ENCODE results near the gene LRRFIP1.
"Not testable (repeated sequence)": the region's sequence is repeated elsewhere in the genome, so short reads cannot be mapped to it uniquely, and the experiment has no call there.

The LRRFIP1 gene

GRCh38 chr2:237593596-237594320 lies 33.6 kb upstream of the LRRFIP1 start:
- no peak overlapping the region for H3K4me3 ChIP-seq (ENCODE audit: low read length)
- TF ChIP-seq, protein P1, sequence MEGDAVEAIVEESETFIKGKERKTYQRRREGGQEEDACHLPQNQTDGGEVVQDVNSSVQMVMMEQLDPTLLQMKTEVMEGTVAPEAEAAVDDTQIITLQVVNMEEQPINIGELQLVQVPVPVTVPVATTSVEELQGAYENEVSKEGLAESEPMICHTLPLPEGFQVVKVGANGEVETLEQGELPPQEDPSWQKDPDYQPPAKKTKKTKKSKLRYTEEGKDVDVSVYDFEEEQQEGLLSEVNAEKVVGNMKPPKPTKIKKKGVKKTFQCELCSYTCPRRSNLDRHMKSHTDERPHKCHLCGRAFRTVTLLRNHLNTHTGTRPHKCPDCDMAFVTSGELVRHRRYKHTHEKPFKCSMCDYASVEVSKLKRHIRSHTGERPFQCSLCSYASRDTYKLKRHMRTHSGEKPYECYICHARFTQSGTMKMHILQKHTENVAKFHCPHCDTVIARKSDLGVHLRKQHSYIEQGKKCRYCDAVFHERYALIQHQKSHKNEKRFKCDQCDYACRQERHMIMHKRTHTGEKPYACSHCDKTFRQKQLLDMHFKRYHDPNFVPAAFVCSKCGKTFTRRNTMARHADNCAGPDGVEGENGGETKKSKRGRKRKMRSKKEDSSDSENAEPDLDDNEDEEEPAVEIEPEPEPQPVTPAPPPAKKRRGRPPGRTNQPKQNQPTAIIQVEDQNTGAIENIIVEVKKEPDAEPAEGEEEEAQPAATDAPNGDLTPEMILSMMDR (IDR thresholded peaks at IDR 0.05; ENCODE audit: insufficient read depth, low read depth, low read length, missing control alignments) = no peak
- no peak for DNase-seq (ENCODE audit: low read depth)

GRCh38 chr2:237594514-237594871 lies 32.9 kb upstream of the LRRFIP1 start:
- TF ChIP-seq, protein P1 (IDR thresholded peaks at IDR 0.05; ENCODE audit: insufficient read depth, low read depth, low read length, missing control alignments) = no peak
- H3K4me3 ChIP-seq (ENCODE audit: low read length) = no peak overlapping the region
- DNase-seq (ENCODE audit: low read depth) = no peak

DNA sequence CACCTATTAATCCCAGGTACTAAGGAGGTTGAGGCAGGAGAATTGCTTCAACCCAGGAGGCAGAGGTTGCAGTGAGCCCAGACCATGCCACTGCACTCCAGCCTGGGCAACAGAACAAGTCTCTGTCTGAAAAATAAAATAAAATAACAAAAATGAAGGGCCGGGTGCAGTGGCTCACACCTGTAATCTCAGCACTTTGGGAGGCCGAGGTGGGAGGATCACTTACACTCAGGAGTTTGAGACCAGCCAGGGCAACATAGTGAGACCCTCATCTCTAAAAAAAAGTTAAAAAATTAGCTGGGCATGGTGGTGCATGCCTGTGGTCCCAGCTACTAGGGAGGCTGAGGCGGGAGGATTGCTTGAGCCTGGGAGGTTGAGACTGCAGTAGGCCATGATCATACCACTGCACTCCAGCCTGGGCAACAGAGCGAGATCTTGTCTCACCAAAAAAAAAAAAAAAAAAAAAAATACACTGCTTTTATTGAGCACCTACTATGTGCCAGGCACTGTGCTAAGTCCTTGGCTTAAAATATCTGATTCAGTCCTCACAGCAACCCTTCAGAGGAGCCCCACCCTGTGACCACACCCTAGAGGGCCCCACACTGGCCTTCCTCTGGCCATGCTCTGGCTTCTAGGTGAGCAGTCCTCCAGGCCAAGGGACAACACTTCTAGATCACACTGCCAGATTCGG lies 31.4 kb upstream of the LRRFIP1 start:
- H3K4me3 ChIP-seq (ENCODE audit: low read length); DNase-seq (ENCODE audit: low read depth): not testable (repeated sequence)

DNA sequence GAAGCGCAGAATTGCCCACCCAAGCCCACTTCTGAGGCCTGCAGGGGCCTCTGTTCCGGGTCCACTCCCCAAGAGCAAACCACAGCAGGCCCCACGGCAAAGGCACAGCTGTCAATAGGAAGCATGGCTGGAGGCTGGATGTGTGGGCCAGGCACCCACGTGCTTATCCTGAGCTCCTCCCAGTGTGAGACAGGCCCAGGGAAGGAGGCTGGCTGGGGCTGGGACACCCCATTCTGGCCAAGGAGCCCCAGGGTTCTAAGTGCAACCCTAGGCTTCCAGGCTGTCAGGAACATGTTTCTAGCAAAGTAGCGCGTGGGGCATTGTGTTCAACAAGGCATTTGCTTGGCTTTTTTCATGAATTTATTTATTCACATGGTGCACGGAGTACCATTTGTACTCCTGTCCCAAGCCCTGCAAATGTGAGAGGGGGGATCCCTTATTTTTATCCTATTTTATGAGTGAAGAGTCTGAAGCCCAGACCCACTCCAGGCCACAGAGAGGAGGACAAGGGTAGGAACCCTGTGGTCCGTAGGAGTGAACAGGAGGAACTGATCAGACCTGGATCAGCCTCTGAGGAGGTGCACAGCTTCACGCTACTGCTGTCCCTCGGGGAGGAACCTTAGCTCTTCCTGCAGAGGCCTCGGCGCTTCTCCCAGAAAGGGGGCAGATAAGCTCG lies 30.7 kb upstream of the LRRFIP1 start:
- TF ChIP-seq, protein P1 (IDR thresholded peaks at IDR 0.05; ENCODE audit: insufficient read depth, low read depth, low read length, missing control alignments) = no peak
- H3K4me3 ChIP-seq (ENCODE audit: low read length) = no peak overlapping the region
- DNase-seq (ENCODE audit: low read depth) = no peak

- no peak overlapping the region for H3K4me3 ChIP-seq (ENCODE audit: low read length)
- DNase-seq (ENCODE audit: low read depth) = no peak
- TF ChIP-seq, protein P1 (IDR thresholded peaks at IDR 0.05; ENCODE audit: insufficient read depth, low read depth, low read length, missing control alignments) = no peak
These were observed 29.9 kb upstream of the LRRFIP1 start for GRCh38 chr2:237597196-237598145.

- DNase-seq (ENCODE audit: low read depth) = no peak
- TF ChIP-seq, protein P1 (IDR thresholded peaks at IDR 0.05; ENCODE audit: insufficient read depth, low read depth, low read length, missing control alignments) = no peak
- no peak overlapping the region for H3K4me3 ChIP-seq (ENCODE audit: low read length)
These were observed 28.7 kb upstream of the LRRFIP1 start for GRCh38 chr2:237598468-237599208.

All from epithelial cell of esophagus (primary cell).